DOHH2 (cell line): Measurements from ENCODE around the gene ANKRD34B.

ENCODE experiments used
- H3F3A ChIP-seq: fragments of 200-600 bp; sonication (generic), shearing (Covaris generic); 2 replicates; pipeline ENCODE4 v1.6.0; 2016; ENCODE audit warnings: antibody characterized with exemption, mild to moderate bottlenecking; ENCODE audit not compliant: control insufficient read depth, insufficient read depth
- H3K27ac ChIP-seq: fragments of 200-600 bp; sonication (generic); 2 replicates; pipeline ENCODE4 v1.5.1; 2014; ENCODE audit warnings: low read depth, mild to moderate bottlenecking, low read length, moderate library complexity
- H3K27me3 ChIP-seq: fragments of 200-600 bp; sonication (generic); 2 replicates; pipeline ENCODE4 v1.6.1; 2014; ENCODE audit warnings: mild to moderate bottlenecking, low read length, mixed read lengths; ENCODE audit not compliant: control insufficient read depth
- H3K36me3 ChIP-seq: fragments of 200-600 bp; sonication (generic); 2 replicates; pipeline ENCODE4 v1.6.1; 2014; ENCODE audit warnings: mild to moderate bottlenecking, low read length, moderate library complexity, mixed read lengths; ENCODE audit not compliant: control insufficient read depth
- H3K4me1 ChIP-seq: fragments of 200-600 bp; sonication (generic); 2 replicates; pipeline ENCODE4 v1.6.1; 2014; ENCODE audit warnings: mild to moderate bottlenecking, low read length, mixed read lengths; ENCODE audit not compliant: control insufficient read depth
- H3K4me2 ChIP-seq: fragments of 200-600 bp; sonication (generic); 2 replicates; pipeline ENCODE4 v1.6.0; 2014; ENCODE audit warnings: mild to moderate bottlenecking, low read length, moderate library complexity
- H3K4me3 ChIP-seq: fragments of 200-600 bp; sonication (generic); 2 replicates; pipeline ENCODE4 v1.5.1; 2014; ENCODE audit warnings: mild to moderate bottlenecking, low read length, mixed read lengths
- H3K79me2 ChIP-seq: fragments of 200-600 bp; sonication (generic); 2 replicates; pipeline ENCODE4 v1.6.1; 2014; ENCODE audit warnings: mild to moderate bottlenecking, low read length, mixed read lengths; ENCODE audit not compliant: control insufficient read depth
- H3K9me2 ChIP-seq: fragments of 200-600 bp; sonication (generic); replicated peaks from 2 replicates; pipeline ENCODE4 v1.6.1; 2014; ENCODE audit warnings: mild to moderate bottlenecking, low read length, mixed read lengths; ENCODE audit not compliant: control insufficient read depth
- H3K9me3 ChIP-seq: fragments of 200-600 bp; sonication (generic); 2 replicates; pipeline ENCODE4 v1.6.1; 2014; ENCODE audit warnings: antibody characterized with exemption, low read length, mixed read lengths; ENCODE audit not compliant: control insufficient read depth, insufficient read depth
- H4K20me1 ChIP-seq: fragments of 200-600 bp; sonication (generic); 2 replicates; pipeline ENCODE4 v1.6.0; 2014; ENCODE audit warnings: low read depth, mild to moderate bottlenecking, antibody characterized with exemption, low read length, moderate library complexity; ENCODE audit not compliant: control insufficient read depth, insufficient read depth
- EZH2phosphoT487 ChIP-seq: fragments of 200-600 bp; sonication (generic); IDR thresholded peaks from 2 replicates; pipeline ENCODE4 v1.6.1; 2017; ENCODE audit warnings: borderline replicate concordance, mild to moderate bottlenecking, antibody characterized with exemption, low read length, moderate library complexity, mixed read lengths
- TF ChIP-seq, protein P1 (sequence below): fragments of 200-600 bp; sonication (generic); IDR thresholded peaks from one replicate; pipeline ENCODE4 v1.5.1; 2014; ENCODE audit warnings: antibody characterized with exemption, mild to moderate bottlenecking, low read depth, low read length; ENCODE audit not compliant: poor library complexity, severe bottlenecking

ANKRD34B gene

DNA sequence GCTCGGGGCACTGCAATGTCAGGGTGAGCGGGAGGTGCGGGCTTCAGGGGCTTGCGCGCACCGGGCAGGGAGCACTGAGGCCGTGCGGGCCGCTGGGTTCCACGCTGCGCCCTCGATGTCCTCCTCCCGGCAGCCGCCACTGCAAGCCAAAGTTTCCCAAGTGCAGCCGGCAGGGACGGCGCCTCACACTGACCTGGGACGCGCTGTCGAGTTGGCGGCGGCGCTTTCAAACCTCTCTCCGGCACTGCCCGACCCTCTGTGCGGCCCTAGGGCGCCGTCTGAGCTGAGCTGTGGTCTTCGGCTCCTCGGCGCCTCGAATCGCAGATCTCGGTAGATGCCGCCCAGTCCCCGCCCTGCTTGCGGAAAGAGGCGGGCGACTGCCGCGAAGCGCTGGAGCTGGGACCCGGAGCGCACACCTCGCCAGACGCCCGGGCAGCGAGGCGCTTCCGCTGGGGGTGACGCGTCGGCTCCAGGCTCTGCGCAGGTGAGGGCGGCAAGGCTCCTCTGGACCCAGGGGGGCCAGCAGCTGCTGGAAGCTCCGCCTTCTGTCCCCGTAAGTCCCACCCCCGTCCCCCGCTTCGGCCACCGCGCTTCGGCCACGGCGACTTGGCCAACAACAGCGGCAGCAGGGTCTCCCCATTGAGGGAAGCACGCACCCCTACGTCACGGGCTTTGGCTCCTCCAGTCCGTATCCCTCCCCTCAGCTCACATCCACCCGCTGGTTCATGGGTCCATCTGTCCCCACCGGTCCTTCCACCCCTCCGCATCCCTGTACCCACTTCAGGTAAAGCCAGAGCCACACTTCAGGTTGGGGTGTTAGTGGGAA is at the start of gene ANKRD34B:
TSS of gene ANKRD34B (minus strand) at position 320 of the 826 bp plus-strand sequence. CDS start 10,261 bp downstream, outside the sequence.
- Histone ChIP-seq H3K4me1 (no peaks in the 10 kb centered on the region), H3K4me3 (no peak within 1 kb of the TSS), H3F3A (no peaks in the 10 kb centered on the region), H3K36me3 (no peaks in the 10 kb centered on the region), H3K27me3 (peaks cover 12% of the 10 kb centered on the region), H3K79me2 (no peaks in the 10 kb centered on the region), H3K27ac (no peak within 1 kb of the TSS), H4K20me1 (no peaks in the 10 kb centered on the region), H3K4me2 (no peak within 1 kb of the TSS), H3K9me2 (no peaks in the 10 kb centered on the region), H3K9me3 (no peaks in the 10 kb centered on the region)
- no peak for TF ChIP-seq EZH2phosphoT487
- TF ChIP-seq, protein P1, sequence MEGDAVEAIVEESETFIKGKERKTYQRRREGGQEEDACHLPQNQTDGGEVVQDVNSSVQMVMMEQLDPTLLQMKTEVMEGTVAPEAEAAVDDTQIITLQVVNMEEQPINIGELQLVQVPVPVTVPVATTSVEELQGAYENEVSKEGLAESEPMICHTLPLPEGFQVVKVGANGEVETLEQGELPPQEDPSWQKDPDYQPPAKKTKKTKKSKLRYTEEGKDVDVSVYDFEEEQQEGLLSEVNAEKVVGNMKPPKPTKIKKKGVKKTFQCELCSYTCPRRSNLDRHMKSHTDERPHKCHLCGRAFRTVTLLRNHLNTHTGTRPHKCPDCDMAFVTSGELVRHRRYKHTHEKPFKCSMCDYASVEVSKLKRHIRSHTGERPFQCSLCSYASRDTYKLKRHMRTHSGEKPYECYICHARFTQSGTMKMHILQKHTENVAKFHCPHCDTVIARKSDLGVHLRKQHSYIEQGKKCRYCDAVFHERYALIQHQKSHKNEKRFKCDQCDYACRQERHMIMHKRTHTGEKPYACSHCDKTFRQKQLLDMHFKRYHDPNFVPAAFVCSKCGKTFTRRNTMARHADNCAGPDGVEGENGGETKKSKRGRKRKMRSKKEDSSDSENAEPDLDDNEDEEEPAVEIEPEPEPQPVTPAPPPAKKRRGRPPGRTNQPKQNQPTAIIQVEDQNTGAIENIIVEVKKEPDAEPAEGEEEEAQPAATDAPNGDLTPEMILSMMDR = no peak

DNA sequence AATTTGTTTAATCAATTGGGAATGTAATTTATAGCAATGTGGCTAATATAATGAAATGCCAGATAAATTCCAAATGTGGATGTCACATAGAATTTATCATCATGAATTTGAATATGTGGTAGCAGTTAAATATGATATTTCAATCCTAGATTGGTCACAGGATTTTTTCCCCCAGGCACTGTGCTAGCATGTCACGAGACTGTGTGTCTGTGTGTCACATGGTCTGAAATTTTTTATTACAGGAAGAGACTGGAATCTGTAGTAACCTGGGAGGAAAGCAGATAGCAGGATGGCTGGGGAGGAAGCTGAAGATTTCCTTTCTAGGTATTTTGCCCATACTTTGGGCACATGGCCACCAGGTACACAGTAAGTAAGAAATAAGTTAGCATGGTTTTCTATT is 49.0 kb upstream of the ANKRD34B start:
- H3K9me3 ChIP-seq = no peaks in the 10 kb centered on the region
- no peaks in the 10 kb centered on the region for H3K9me2 ChIP-seq
- no peaks in the 10 kb centered on the region for H3K36me3 ChIP-seq
- TF ChIP-seq, protein P1 = no peak
- no peak for TF ChIP-seq EZH2phosphoT487
- no peaks in the 10 kb centered on the region for H3K27me3 ChIP-seq
- H3K4me3 ChIP-seq = no peak overlapping the region
- no peaks in the 10 kb centered on the region for H3K4me1 ChIP-seq
- no peaks in the 10 kb centered on the region for H3F3A ChIP-seq
- H3K79me2 ChIP-seq = no peaks in the 10 kb centered on the region
- H4K20me1 ChIP-seq = no peaks in the 10 kb centered on the region
- H3K4me2 ChIP-seq = no peak overlapping the region
- no peak overlapping the region for H3K27ac ChIP-seq

DNA sequence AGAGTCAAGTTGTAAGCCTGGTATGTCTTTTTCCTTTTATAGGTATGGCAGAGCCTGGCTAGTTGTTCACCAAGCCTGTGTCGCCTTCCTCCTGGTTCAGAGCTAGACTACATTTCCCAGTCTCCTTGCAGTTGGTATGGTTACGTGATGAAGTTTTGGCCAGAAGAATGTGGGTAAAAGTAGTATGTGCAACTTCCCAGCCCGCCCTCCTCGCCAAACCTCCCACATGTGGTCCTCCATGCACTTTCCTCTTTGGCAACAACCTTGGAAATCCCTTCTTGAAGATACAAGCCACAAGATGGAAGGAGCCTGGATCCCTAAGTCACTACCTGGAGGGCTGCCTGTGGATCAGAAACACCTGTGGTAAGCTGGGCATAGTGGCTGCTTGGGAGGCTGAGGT is 48.4 kb upstream of the ANKRD34B start:
- Histone ChIP-seq H3F3A (no peaks in the 10 kb centered on the region), H3K27ac (no peak overlapping the region), H3K27me3 (no peaks in the 10 kb centered on the region), H3K36me3 (no peaks in the 10 kb centered on the region), H4K20me1 (no peaks in the 10 kb centered on the region), H3K9me2 (no peaks in the 10 kb centered on the region), H3K4me1 (no peaks in the 10 kb centered on the region), H3K4me2 (no peak overlapping the region), H3K9me3 (no peaks in the 10 kb centered on the region), H3K79me2 (no peaks in the 10 kb centered on the region), H3K4me3 (no peak overlapping the region)
- no peak for TF ChIP-seq EZH2phosphoT487
- TF ChIP-seq, protein P1 = no peak
